Thymus (tissue), 11 donors: ENCODE results near the gene ZC2HC1C. TPM values are rescaled to one million over a fixed set of nuclear protein-coding genes. Genes with fewer than 3 reads are reported as not detected.

Experiments used
- DNase-seq, 9 donors: peaks; one replicate each; pipeline ENCODE4 v3.0.0-alpha.2; 2013; ENCODE audit warnings: low spot score in 9 of 9, low read depth in 6 of 9, missing footprints in 1 of 9
- H3K27ac ChIP-seq, 2 donors: one replicate each; pipeline ENCODE4 v1.5.1; 2013; ENCODE audit warnings: control low read depth in 1 of 2, low read depth in 1 of 2, low read length in 1 of 2, mild to moderate bottlenecking in 1 of 2, moderate library complexity in 1 of 2
- H3K27me3 ChIP-seq, 2 donors: one replicate each; pipeline ENCODE4 v1.5.1; 2013; ENCODE audit warnings: low read length in 1 of 2; ENCODE audit not compliant: control insufficient read depth in 2 of 2, insufficient read depth in 1 of 2
- H3K36me3 ChIP-seq, 2 donors: one replicate each; pipeline ENCODE4 v1.5.1; 2013; ENCODE audit warnings: low read length in 1 of 2, mild to moderate bottlenecking in 1 of 2, moderate library complexity in 1 of 2; ENCODE audit not compliant: control insufficient read depth in 2 of 2, insufficient read depth in 2 of 2
- H3K4me1 ChIP-seq, 2 donors: one replicate each; pipeline ENCODE4 v1.5.1; 2013; ENCODE audit warnings: low read length in 2 of 2; ENCODE audit not compliant: control insufficient read depth in 2 of 2, insufficient read depth in 2 of 2
- H3K4me3 ChIP-seq, 2 donors: one replicate each; pipeline ENCODE4 v1.5.1; 2013; ENCODE audit warnings: low read length in 2 of 2, control low read depth in 1 of 2, mild to moderate bottlenecking in 1 of 2
- H3K9me3 ChIP-seq, 2 donors: one replicate each; pipeline ENCODE4 v1.5.1; 2013; ENCODE audit warnings: low read length in 1 of 2, mild to moderate bottlenecking in 1 of 2; ENCODE audit not compliant: control insufficient read depth in 2 of 2, insufficient read depth in 1 of 2
- WGBS: extraction: QIAGEN DNeasy Blood & Tissue Kit; methylation state at CpG from one replicate; pipeline ENCODE4 v1.1.7; 2013; 5-methylcytosine and 5-hydroxymethylcytosine counted together
- polyA plus RNA-seq: library from polyadenylated mRNA; stranded (reverse); fragments of 200-250 nt; gene quantifications from one replicate; pipeline ENCODE4 v1.2.3, GENCODE V29; 2013
- total RNA-seq: library from RNA; stranded (reverse); fragments of 120-200 nt; gene quantifications from one replicate; pipeline ENCODE4 v1.2.4, GENCODE V29; 2013
- donor health status: healthy.

The ZC2HC1C gene
- total and polyA plus RNA-seq, 2 donors: 1.7 to 7.2 TPM

DNA sequence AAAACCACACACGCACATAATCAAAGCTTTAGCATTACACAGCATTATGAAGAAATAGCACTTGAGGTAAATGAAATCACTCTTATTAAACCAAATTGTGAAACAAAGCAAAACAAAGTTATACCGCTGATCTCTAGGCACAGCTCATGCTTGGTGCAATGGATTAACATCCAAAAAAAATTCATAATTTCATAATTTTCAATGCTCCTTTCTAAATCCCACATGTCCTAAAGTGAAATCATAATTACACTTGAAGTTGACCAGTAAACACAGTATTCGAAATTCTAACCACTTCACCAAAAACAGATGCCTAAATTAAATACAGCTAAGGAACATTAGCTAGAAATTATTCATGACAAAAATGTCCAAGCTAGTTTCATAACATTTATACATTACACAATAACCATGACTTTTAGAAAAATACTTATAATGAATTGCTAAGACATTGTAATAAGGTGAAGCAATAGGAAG lies 19.7 kb upstream of the ZC2HC1C start:
- Histone ChIP-seq H3K9me3 (no peaks in the 10 kb centered on the region), H3K4me1 (peaks cover 0 to 7% of the 10 kb centered on the region in 2 donors), H3K4me3 (no peak overlapping the region), H3K27ac (no peak overlapping the region), H3K36me3 (peaks cover 0 to 8% of the 10 kb centered on the region in 2 donors), H3K27me3 (no peaks in the 10 kb centered on the region)
- DNase-seq: no peak
- 97% methylated on average over 3 of the region's 3 CpGs for WGBS

DNA sequence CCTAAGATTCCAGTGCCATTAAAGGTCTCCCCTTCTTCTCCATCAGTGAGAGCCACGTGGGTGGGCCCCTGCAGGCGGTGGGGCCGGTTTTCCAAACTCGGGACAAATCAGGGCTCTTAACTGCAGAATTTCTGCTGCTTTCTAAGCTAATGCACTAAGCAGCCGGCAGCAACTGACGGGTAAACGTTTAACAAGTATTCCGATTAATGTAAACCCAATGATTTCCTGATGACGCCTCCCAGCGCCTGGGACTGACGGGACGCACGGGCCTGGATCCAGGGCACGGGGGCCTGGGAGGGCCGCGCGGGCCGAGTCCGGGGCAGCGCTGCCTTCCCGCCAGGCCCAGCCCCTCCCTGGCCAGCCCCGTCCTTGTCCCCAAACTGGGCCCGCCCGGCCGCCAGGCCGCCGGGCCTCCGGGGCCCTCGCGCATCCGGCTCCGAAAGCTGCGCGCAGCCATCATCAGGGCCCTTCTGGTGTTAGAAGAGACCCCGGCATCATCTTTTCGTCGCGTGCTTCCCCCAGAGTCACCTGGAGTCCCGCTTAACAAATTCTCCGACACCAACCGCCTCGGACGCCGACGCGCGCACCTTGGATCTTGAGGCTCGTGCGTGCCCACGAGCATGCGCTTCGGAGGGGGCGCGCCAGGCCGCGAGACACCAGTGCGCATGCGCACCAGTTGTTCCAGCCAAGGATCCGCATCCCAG lies 18.4 kb upstream of the ZC2HC1C start, which contains the start of gene MLH3:
Gene MLH3 (minus strand): TSS at position 616 of the 704 bp plus-strand sequence. CDS start 1,812 bp downstream, outside the sequence.
- Histone ChIP-seq H3K4me1 (peaks cover 0 to 7% of the 10 kb centered on the region in 2 donors), H3K9me3 (no peaks in the 10 kb centered on the region), H3K27me3 (no peaks in the 10 kb centered on the region), H3K4me3 (peak within 1 kb of the TSS; percentile 62 to 76), H3K27ac (peak within 1 kb of the TSS; percentile 71 to 89), H3K36me3 (peaks cover 0 to 8% of the 10 kb centered on the region in 2 donors)
- DNase-seq: peak in 8 of 9 donors; percentile 61 to 88 (median 79)
- 1% methylated on average over 59 of the region's 59 CpGs for WGBS

DNA sequence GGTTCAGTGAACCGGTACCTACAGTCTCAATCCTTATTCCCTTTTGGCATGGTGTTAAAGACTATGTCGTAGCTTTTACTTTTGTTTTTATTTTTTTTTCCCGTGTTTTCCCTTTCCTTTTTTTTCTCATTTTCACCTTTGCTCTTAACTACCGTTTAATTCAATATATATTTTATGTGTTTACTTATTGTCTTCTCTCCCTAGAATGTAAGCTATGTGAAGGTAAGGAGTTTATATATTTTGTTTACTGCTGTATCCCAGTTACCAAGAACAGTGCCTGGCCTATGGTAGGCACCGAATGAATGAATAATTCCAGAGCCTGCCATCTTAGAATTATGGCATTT lies 17.9 kb upstream of the ZC2HC1C start:
- Histone ChIP-seq H3K27me3 (no peaks in the 10 kb centered on the region), H3K36me3 (peaks cover 0 to 8% of the 10 kb centered on the region in 2 donors), H3K27ac (peak overlapping the region in 1 of 2 donors; percentile 89), H3K9me3 (no peaks in the 10 kb centered on the region), H3K4me3 (peak overlapping the region; percentile 62 to 76), H3K4me1 (peaks cover 0 to 7% of the 10 kb centered on the region in 2 donors)
- DNase-seq: no peak
- WGBS: 38% methylated on average over 5 of the region's 5 CpGs

DNA sequence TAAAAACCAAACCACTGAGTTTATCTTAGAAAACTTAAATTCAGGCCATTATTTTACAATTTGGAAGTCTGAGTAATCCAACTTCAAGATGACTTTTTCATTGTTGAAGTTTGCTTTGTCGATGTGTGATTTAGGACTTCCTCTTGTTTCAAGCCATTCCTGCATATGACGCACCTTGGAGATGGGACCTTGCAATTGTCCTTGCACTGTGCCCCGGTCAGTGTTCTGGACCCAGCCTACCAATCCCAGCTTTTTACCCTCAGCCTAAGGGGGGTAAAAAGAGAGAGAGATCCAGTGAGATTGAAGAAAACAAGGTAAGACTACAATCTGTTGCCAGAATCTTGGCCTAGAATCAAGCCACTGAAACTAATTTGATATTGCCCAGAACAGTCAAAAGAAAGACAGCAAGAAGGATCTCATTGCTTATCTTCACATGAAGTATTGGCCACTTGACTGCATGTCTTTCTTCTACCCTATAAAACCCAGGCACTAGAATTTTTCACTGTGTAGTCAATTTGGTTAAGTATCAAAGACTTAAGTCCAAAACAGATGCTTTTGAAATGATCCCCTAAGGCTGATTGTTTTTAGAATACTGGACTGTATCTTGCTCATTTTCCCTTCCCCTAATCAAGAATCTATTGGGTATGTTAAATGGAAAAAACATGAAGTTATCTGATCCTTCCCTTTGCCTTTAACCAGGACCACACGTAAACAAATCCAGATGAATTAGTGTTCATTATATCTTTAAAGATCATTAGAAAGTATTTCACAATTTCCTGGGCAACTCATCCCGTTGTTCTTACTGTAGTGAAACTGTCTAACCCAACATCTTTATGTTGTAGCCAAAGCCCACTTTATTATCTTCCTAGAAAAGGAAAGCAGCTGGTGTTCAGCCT lies 15.8 kb upstream of the ZC2HC1C start:
- no peaks in the 10 kb centered on the region for H3K27me3 ChIP-seq
- peaks cover 0 to 11% of the 10 kb centered on the region in 2 donors for H3K36me3 ChIP-seq
- peaks cover 0 to 7% of the 10 kb centered on the region in 2 donors for H3K4me1 ChIP-seq
- WGBS: 70% methylated on average over 5 of the region's 5 CpGs
- H3K27ac ChIP-seq: no peak overlapping the region
- no peak for DNase-seq
- H3K9me3 ChIP-seq: no peaks in the 10 kb centered on the region
- H3K4me3 ChIP-seq: no peak overlapping the region

DNA sequence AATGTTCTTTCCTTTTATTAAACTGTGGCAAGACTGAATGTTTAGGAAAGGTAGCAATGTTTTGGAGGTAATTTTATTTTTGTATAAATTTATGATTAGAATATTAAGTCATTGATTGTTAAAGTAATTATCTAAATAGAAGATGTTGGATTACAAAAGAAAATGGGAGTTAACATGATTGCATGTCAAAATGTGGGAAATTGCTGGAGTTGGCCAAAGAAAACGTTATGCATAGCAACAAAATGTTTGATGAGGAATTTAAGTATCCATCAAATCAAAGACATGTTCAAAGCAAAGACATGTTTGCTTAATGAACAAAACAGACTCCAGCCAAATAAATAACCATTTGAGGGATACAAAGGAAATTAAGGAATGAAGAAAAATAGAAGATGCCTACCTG lies 15.0 kb upstream of the ZC2HC1C start:
- Histone ChIP-seq H3K36me3 (peaks cover 0 to 9% of the 10 kb centered on the region in 2 donors), H3K9me3 (no peaks in the 10 kb centered on the region)

DNA sequence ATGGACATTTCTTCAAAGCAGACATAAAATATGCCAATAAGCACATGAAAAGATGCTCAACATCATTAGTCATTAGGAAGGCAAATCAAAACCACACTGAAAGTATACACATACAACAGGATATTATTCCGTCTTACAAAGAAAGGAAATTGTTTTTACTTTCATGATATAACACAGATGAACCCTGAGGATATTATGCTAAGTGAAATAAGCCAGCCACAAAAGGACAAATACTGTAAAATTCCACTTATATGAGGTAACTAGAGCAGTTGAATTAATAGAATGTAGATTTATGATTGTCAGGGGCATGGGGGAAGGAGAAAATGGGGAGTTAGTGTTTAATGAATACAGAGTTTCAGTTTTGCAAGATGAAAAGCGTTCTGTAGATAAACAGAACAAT lies 9.8 kb upstream of the ZC2HC1C start:
- 98% methylated on average over 2 of the region's 2 CpGs for WGBS
- no peak overlapping the region for H3K27ac ChIP-seq
- DNase-seq: no peak

More for the DNA sequence above, 15.0 kb upstream of the ZC2HC1C start:
- Histone ChIP-seq H3K4me1 (peaks cover 0 to 7% of the 10 kb centered on the region in 2 donors), H3K4me3 (no peak overlapping the region), H3K27me3 (no peaks in the 10 kb centered on the region), H3K27ac (no peak overlapping the region)
- DNase-seq: no peak
- 95% methylated on average over 1 of the region's 1 CpG for whole genome bisulfite sequencing

DNA sequence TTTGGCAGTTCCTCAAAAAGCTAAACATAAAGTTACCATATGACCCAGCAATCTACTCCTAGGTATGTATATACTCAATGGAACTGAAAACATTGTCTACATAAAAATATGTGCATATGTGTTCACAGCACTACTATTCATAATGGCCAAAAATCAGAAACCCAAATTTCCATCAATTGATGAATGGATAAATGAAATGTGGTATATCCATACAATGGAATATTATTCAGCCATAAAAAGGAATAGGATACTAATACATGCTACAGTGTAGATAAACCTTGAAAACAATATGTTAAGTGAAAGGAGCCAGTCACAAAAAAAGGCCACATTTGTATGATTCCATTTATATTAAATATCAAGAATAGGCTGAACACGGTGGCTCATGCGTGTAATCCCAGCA lies 9.0 kb upstream of the ZC2HC1C start:
- peaks cover 0 to 11% of the 10 kb centered on the region in 2 donors for H3K36me3 ChIP-seq
- H3K27ac ChIP-seq: no peak overlapping the region
- peaks cover 10% of the 10 kb centered on the region in 2 donors for H3K4me1 ChIP-seq
- H3K27me3 ChIP-seq: no peaks in the 10 kb centered on the region
- WGBS: 50% methylated on average over 2 of the region's 2 CpGs
- H3K4me3 ChIP-seq: no peak overlapping the region
- DNase-seq: no peak
- H3K9me3 ChIP-seq: no peaks in the 10 kb centered on the region

More for the DNA sequence above, 9.8 kb upstream of the ZC2HC1C start:
- Histone ChIP-seq H3K9me3 (no peaks in the 10 kb centered on the region), H3K4me1 (peaks cover 10% of the 10 kb centered on the region in 2 donors), H3K36me3 (peaks cover 0 to 11% of the 10 kb centered on the region in 2 donors), H3K27me3 (no peaks in the 10 kb centered on the region), H3K4me3 (no peak overlapping the region)

DNA sequence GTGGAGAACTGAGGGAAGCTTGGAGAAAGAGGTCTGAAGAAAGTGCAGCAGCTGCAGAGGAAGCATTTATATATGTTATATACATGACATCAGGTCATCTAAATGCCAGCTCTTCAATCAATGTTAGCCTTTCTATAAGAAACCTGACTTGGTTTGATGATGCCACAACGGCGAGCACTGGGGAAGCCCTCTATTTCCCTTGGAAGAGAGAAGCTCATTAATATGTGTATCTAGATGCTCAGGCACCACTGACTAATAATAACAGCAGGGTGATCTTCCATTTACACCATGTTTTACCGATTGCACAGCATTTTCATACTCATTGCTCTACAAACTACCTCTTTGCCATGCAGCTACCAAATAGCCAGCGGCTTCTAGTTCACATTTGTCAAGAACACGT lies 6.4 kb upstream of the ZC2HC1C start:
- no peaks in the 10 kb centered on the region for H3K9me3 ChIP-seq
- H3K27ac ChIP-seq: peak overlapping the region in 1 of 2 donors; percentile 19
- 36% methylated on average over 5 of the region's 5 CpGs for WGBS
- peak in 1 of 9 donors; percentile 14 for DNase-seq
- H3K36me3 ChIP-seq: peaks cover 0 to 11% of the 10 kb centered on the region in 2 donors
- H3K4me3 ChIP-seq: peak overlapping the region; percentile 74 to 92
- H3K4me1 ChIP-seq: peaks cover 10 to 14% of the 10 kb centered on the region in 2 donors
- no peaks in the 10 kb centered on the region for H3K27me3 ChIP-seq
